H9 (cell line): ENCODE results near the gene B9D1. TPM values are rescaled to one million over a fixed set of nuclear protein-coding genes. Genes with fewer than 3 reads are reported as not detected.

ENCODE experiments used
- DNase-seq: peaks from one replicate; pipeline ENCODE4 v3.0.0-alpha.2; 2017
- H2AFZ ChIP-seq: one replicate; pipeline ENCODE4 v1.6.1; 2013; ENCODE audit warnings: mild to moderate bottlenecking, low read length, control low read depth, moderate library complexity
- H2AK5ac ChIP-seq: 2 replicates; pipeline ENCODE4 v1.6.1; 2013; ENCODE audit warnings: low read length, control low read depth, mixed read lengths; ENCODE audit not compliant: insufficient read length
- H2BK120ac ChIP-seq: one replicate; pipeline ENCODE4 v1.6.1; 2013; ENCODE audit warnings: low read depth, mild to moderate bottlenecking, low read length, control low read depth, inconsistent platforms; ENCODE audit not compliant: poor library complexity, severe bottlenecking
- H2BK12ac ChIP-seq: 2 replicates; pipeline ENCODE4 v1.6.1; 2013; ENCODE audit warnings: low read length, control low read depth, mixed read lengths, low read depth; ENCODE audit not compliant: insufficient read length
- H2BK15ac ChIP-seq: 2 replicates; pipeline ENCODE4 v1.6.1; 2013; ENCODE audit warnings: low read depth, low read length, control low read depth
- H2BK20ac ChIP-seq: one replicate; pipeline ENCODE4 v1.6.1; 2013; ENCODE audit warnings: low read depth, mild to moderate bottlenecking, low read length, control low read depth, inconsistent platforms; ENCODE audit not compliant: poor library complexity, severe bottlenecking
- H2BK5ac ChIP-seq: 2 replicates; pipeline ENCODE4 v1.6.1; 2013; ENCODE audit warnings: low read length, control low read depth, mixed read lengths; ENCODE audit not compliant: insufficient read length
- H3K14ac ChIP-seq: 2 replicates; pipeline ENCODE4 v1.6.1; 2013; ENCODE audit warnings: low read length, control low read depth; ENCODE audit not compliant: insufficient read depth
- H3K18ac ChIP-seq: 2 replicates; pipeline ENCODE4 v1.6.1; 2013; ENCODE audit warnings: low read depth, mild to moderate bottlenecking, mixed read lengths, low read length, control low read depth; ENCODE audit not compliant: insufficient read length
- H3K23ac ChIP-seq: 2 replicates; pipeline ENCODE4 v1.6.1; 2013; ENCODE audit warnings: low read length, control low read depth, mixed read lengths, low read depth; ENCODE audit not compliant: insufficient read length
- H3K23me2 ChIP-seq: 2 replicates; pipeline ENCODE4 v1.6.1; 2013; ENCODE audit warnings: low read depth, mild to moderate bottlenecking, mixed read lengths, low read length, control low read depth; ENCODE audit not compliant: insufficient read length, poor library complexity, severe bottlenecking
- H3K27ac ChIP-seq: 2 replicates; pipeline ENCODE4 v1.5.1; 2013; ENCODE audit warnings: low read length, control low read depth, mixed read lengths, low read depth; ENCODE audit not compliant: insufficient read length
- H3K27me3 ChIP-seq: 2 replicates; pipeline ENCODE4 v1.6.1; 2013; ENCODE audit warnings: low read length, control low read depth, inconsistent platforms; ENCODE audit not compliant: insufficient read depth
- H3K4ac ChIP-seq: 2 replicates; pipeline ENCODE4 v1.6.1; 2013; ENCODE audit warnings: low read depth, mild to moderate bottlenecking, control low read depth, inconsistent platforms, low read length, moderate library complexity
- H3K4me1 ChIP-seq: 2 replicates; pipeline ENCODE4 v1.6.1; 2013; ENCODE audit warnings: low read length, control low read depth, inconsistent platforms; ENCODE audit not compliant: insufficient read depth
- H3K4me2 ChIP-seq: 2 replicates; pipeline ENCODE4 v1.6.1; 2013; ENCODE audit warnings: low read length, control low read depth, mixed read lengths; ENCODE audit not compliant: insufficient read length, insufficient read depth
- H3K56ac ChIP-seq: 2 replicates; pipeline ENCODE4 v1.6.1; 2013; ENCODE audit warnings: low read depth, mild to moderate bottlenecking, mixed read lengths, low read length, control low read depth; ENCODE audit not compliant: insufficient read length
- H3K79me1 ChIP-seq: 2 replicates; pipeline ENCODE4 v1.6.1; 2013; ENCODE audit warnings: low read depth, mild to moderate bottlenecking, moderate library complexity, low read length, control low read depth, inconsistent platforms; ENCODE audit not compliant: insufficient read depth, poor library complexity, severe bottlenecking
- H3K79me2 ChIP-seq: 2 replicates; pipeline ENCODE4 v1.6.1; 2013; ENCODE audit warnings: low read length, control low read depth, inconsistent platforms; ENCODE audit not compliant: insufficient read depth
- H3K9ac ChIP-seq: 2 replicates; pipeline ENCODE4 v1.6.1; 2013; ENCODE audit warnings: low read length, control low read depth, mixed read lengths; ENCODE audit not compliant: insufficient read length; ENCODE audit errors: extremely low read depth
- H3K9me3 ChIP-seq: one replicate; pipeline ENCODE4 v1.6.1; 2013; ENCODE audit warnings: low read depth, low read length, inconsistent platforms; ENCODE audit not compliant: control insufficient read depth
- H3T11ph ChIP-seq: one replicate; pipeline ENCODE4 v1.6.1; 2013; ENCODE audit warnings: mild to moderate bottlenecking, low read length, control low read depth, inconsistent platforms
- H4K20me1 ChIP-seq: one replicate; pipeline ENCODE4 v1.6.1; 2013; ENCODE audit not compliant: control insufficient read depth, insufficient read length, insufficient read depth
- H4K5ac ChIP-seq: 2 replicates; pipeline ENCODE4 v1.6.1; 2013; ENCODE audit warnings: low read depth, mild to moderate bottlenecking, mixed read lengths, low read length, control low read depth; ENCODE audit not compliant: insufficient read length
- H4K8ac ChIP-seq: replicated peaks from 2 replicates; pipeline ENCODE4 v1.6.1; 2013; ENCODE audit warnings: low read length, control low read depth, mixed read lengths, low read depth; ENCODE audit not compliant: insufficient read length
- H4K91ac ChIP-seq: 2 replicates; pipeline ENCODE4 v1.6.1; 2013; ENCODE audit warnings: low read depth, mild to moderate bottlenecking, moderate library complexity, mixed read lengths, low read length, control low read depth; ENCODE audit not compliant: insufficient read length
- H3K27ac Mint-ChIP-seq, 3 experiments: 2 replicates in 2 of 3; 3 replicates in 1 of 3; pipeline ENCODE4 v1.8.0; 2020 to 2021; ENCODE audit warnings: mixed read lengths in 3 of 3, mild to moderate bottlenecking in 1 of 3, moderate library complexity in 1 of 3
- H3K27me3 Mint-ChIP-seq: 2 replicates; pipeline ENCODE4 v1.8.0; 2021; ENCODE audit warnings: low read depth, mild to moderate bottlenecking, moderate library complexity, mixed read lengths
- H3K36me3 Mint-ChIP-seq, 3 experiments: 2 replicates in 2 of 3; 3 replicates in 1 of 3; pipeline ENCODE4 v1.8.0; 2020 to 2021; ENCODE audit warnings: low read depth in 3 of 3, mixed read lengths in 3 of 3; ENCODE audit not compliant: insufficient read depth in 1 of 3
- H3K4me1 Mint-ChIP-seq, 2 experiments: 2 replicates each; pipeline ENCODE4 v1.8.0; 2020; ENCODE audit warnings: mixed read lengths in 2 of 2
- H3K4me3 Mint-ChIP-seq, 2 experiments: 2 replicates in 1 of 2; 3 replicates in 1 of 2; pipeline ENCODE4 v1.8.0; 2020 to 2021; ENCODE audit warnings: mild to moderate bottlenecking in 2 of 2, mixed read lengths in 2 of 2, moderate library complexity in 1 of 2
- H3K9me3 Mint-ChIP-seq, 2 experiments: 2 replicates in 1 of 2; 3 replicates in 1 of 2; pipeline ENCODE4 v1.8.0; 2020; ENCODE audit warnings: mild to moderate bottlenecking in 2 of 2, mixed read lengths in 2 of 2, moderate library complexity in 1 of 2
- CTCF ChIP-seq: fragments of 200-600 bp; sonication (generic); conservative IDR thresholded peaks from 3 replicates; pipeline ENCODE4 v1.8.0; 2021; ENCODE audit warnings: antibody characterized with exemption, mild to moderate bottlenecking
- WGBS: extraction: QIAGEN DNeasy Blood & Tissue Kit; methylation state at CpG from one replicate; pipeline ENCODE4 v1.1.7; 2013; ENCODE audit warnings: missing lambda C conversion rate, low lambda C conversion rate, mixed read lengths; ENCODE audit not compliant: insufficient read length; ENCODE audit errors: extremely low coverage; 5-methylcytosine and 5-hydroxymethylcytosine counted together
- total RNA-seq: library from RNA; stranded (reverse); gene quantifications from 2 replicates; pipeline ENCODE4 v1.2.1, GENCODE V29; 2021

B9D1 gene
- total RNA-seq, 1 experiment from 2014 or later = 30.4 TPM

GRCh38 chr17:19380481-19381301 lies 18.2 kb upstream of the B9D1 start:
- H3K18ac ChIP-seq = no peak overlapping the region
- H3K14ac ChIP-seq = no peak overlapping the region
- H3K4me1 Mint-ChIP-seq = peaks cover 17 to 37% of the 10 kb centered on the region in 2 experiments
- no peak for DNase-seq
- H3K23me2 ChIP-seq = peaks cover 7% of the 10 kb centered on the region
- no peak overlapping the region for H3K27ac ChIP-seq
- no peak overlapping the region for H2BK5ac ChIP-seq
- H2BK20ac ChIP-seq = no peak overlapping the region
- H4K91ac ChIP-seq = no peak overlapping the region
- no peaks in the 10 kb centered on the region for H3K9me3 ChIP-seq
- H3K4me3 Mint-ChIP-seq = peak overlapping the region; percentile 18 to 24; a peak in 2 of 5 replicates
- H3K27me3 ChIP-seq = no peaks in the 10 kb centered on the region
- H2AK5ac ChIP-seq = no peak overlapping the region
- no peak overlapping the region for H2BK120ac ChIP-seq
- H3T11ph ChIP-seq = no peak overlapping the region
- H2BK12ac ChIP-seq = no peak overlapping the region
- H3K36me3 Mint-ChIP-seq = peaks cover 37 to 63% (median 60%) of the 10 kb centered on the region in 3 experiments
- H3K4me2 ChIP-seq = no peak overlapping the region
- no peaks in the 10 kb centered on the region for H3K4me1 ChIP-seq
- H3K27me3 Mint-ChIP-seq = no peaks in the 10 kb centered on the region
- no peak overlapping the region for H4K8ac ChIP-seq
- no peak for TF ChIP-seq CTCF
- no peak overlapping the region for H3K56ac ChIP-seq
- H3K79me1 ChIP-seq = peaks cover 6% of the 10 kb centered on the region
- H3K23ac ChIP-seq = no peak overlapping the region
- H2AFZ ChIP-seq = no peak overlapping the region
- H3K9me3 Mint-ChIP-seq = no peaks in the 10 kb centered on the region
- WGBS = no CpG with 5 or more reads among the region's 29 CpGs
- H4K20me1 ChIP-seq = no peaks in the 10 kb centered on the region
- H3K27ac Mint-ChIP-seq = no peak overlapping the region
- H4K5ac ChIP-seq = no peak overlapping the region
- no peak overlapping the region for H3K4ac ChIP-seq
- no peak overlapping the region for H3K9ac ChIP-seq
- no peak overlapping the region for H2BK15ac ChIP-seq
- H3K79me2 ChIP-seq = peaks cover 4% of the 10 kb centered on the region; the same call in 1 of the 2 replicates
